ENCODE results near the gene C14orf39.
"Not testable (repeated sequence)": the region's sequence is repeated elsewhere in the genome, so short reads cannot be mapped to it uniquely, and the experiment has no call there.

The C14orf39 gene

DNA sequence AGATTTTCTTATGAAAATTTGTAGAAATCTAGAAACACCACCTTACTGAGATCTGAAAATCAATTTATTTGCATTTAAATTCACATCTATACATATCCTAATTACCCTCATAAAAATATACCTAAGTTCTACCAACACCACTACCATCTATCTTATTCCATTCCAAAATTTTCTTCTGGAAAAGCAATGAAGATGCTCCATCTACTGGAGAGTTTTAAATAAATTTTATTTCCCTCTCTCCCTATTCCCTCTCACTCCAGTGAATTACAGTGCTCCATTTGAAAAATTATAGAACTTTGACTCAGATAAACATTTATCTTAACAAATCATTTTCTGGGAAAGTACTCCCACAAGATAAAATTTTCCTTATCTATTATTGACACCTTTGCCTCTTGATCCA, 2.3 kb upstream of the C14orf39 start:
- TF ChIP-seq, protein P1, sequence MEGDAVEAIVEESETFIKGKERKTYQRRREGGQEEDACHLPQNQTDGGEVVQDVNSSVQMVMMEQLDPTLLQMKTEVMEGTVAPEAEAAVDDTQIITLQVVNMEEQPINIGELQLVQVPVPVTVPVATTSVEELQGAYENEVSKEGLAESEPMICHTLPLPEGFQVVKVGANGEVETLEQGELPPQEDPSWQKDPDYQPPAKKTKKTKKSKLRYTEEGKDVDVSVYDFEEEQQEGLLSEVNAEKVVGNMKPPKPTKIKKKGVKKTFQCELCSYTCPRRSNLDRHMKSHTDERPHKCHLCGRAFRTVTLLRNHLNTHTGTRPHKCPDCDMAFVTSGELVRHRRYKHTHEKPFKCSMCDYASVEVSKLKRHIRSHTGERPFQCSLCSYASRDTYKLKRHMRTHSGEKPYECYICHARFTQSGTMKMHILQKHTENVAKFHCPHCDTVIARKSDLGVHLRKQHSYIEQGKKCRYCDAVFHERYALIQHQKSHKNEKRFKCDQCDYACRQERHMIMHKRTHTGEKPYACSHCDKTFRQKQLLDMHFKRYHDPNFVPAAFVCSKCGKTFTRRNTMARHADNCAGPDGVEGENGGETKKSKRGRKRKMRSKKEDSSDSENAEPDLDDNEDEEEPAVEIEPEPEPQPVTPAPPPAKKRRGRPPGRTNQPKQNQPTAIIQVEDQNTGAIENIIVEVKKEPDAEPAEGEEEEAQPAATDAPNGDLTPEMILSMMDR (IDR thresholded peaks at IDR 0.05; ENCODE audit: insufficient read depth, low read depth, low read length, missing control alignments) = peak; percentile 15
- no peak for DNase-seq (ENCODE audit: low read depth)
- no peak overlapping the region for H3K4me3 ChIP-seq (ENCODE audit: low read length)

- DNase-seq (ENCODE audit: low read depth) = no peak
- TF ChIP-seq, protein P1 (IDR thresholded peaks at IDR 0.05; ENCODE audit: insufficient read depth, low read depth, low read length, missing control alignments) = no peak
- no peak overlapping the region for H3K4me3 ChIP-seq (ENCODE audit: low read length)
Observed at GRCh38 chr14:60487211-60487610, 1.3 kb upstream of the C14orf39 start.

DNA sequence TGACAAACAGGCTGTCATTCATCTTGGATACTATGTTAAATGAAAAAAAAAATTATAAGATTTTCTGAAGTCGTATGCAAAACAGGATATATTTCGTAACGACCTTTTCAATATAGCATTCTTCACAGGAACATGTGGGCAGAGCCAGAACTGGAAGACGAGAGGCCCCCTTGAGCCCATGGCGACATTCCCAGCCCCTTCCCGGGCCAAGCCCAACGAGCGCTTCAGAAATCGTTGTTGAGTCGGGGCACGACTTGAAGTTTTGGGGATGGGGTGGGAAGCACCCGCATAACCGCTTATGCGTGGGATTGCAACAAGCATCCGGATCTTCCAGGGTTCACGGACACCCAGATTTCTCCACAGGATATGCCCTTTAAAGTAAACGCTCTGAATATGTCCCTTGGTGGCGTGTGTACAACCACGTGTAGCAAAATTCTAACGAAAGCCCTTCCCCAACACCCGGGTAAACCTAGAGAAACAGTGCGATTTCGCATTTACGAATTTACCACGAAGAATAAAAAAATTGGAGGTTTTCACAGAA, 736 bp downstream of the C14orf39 start:
- TF ChIP-seq, protein P1 (IDR thresholded peaks at IDR 0.05; ENCODE audit: insufficient read depth, low read depth, low read length, missing control alignments) = no peak
- DNase-seq (ENCODE audit: low read depth) = no peak
- peak overlapping the region; percentile 51 for H3K4me3 ChIP-seq (ENCODE audit: low read length)

GRCh38 chr14:60482743-60483142, 3.1 kb downstream of the C14orf39 start:
- H3K4me3 ChIP-seq (ENCODE audit: low read length) = no peak overlapping the region
- TF ChIP-seq, protein P1 (IDR thresholded peaks at IDR 0.05; ENCODE audit: insufficient read depth, low read depth, low read length, missing control alignments) = no peak
- peak; percentile 79 for DNase-seq (ENCODE audit: low read depth)

- H3K4me3 ChIP-seq (ENCODE audit: low read length); DNase-seq (ENCODE audit: low read depth): not testable (repeated sequence)
Observed at GRCh38 chr14:60480248-60480647, 5.6 kb downstream of the C14orf39 start.

GRCh38 chr14:60455875-60456274, 30.0 kb downstream of the C14orf39 start:
- TF ChIP-seq, protein P1 (IDR thresholded peaks at IDR 0.05; ENCODE audit: insufficient read depth, low read depth, low read length, missing control alignments) = no peak
- no peak for DNase-seq (ENCODE audit: low read depth)
- H3K4me3 ChIP-seq (ENCODE audit: low read length) = no peak overlapping the region

DNA sequence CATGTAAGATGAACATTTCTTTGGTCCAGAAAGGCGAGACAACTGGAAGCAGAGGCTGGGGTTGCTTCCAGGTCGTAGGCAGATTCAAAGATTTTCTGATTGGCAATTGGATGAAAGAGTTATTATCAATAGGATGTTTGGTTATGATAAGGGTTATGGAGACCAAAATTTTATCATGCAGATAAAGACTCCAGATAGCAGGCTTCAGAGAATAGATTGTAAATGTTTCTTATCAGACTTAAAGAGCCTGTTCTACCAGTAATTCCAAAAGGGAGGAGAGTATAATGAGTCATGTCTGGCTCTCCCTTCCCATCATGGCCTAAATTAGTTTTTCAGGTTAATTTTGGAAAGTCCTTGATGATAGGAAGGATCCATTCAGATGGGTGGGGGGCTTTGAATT, 55.6 kb downstream of the C14orf39 start:
- peak; percentile 14 for DNase-seq (ENCODE audit: low read depth)
- TF ChIP-seq, protein P1 (IDR thresholded peaks at IDR 0.05; ENCODE audit: insufficient read depth, low read depth, low read length, missing control alignments) = no peak
- no peak overlapping the region for H3K4me3 ChIP-seq (ENCODE audit: low read length)

Measured in epithelial cell of esophagus (primary cell).